AG10803 (cell line): ENCODE results near the gene ST7.

Source experiments
- DNase-seq: peaks from one replicate; pipeline ENCODE4 v3.0.0; 2010; ENCODE audit warnings: low read depth
- H3K4me3 ChIP-seq: 2 replicates; pipeline ENCODE4 v1.5.1; 2011; ENCODE audit warnings: mild to moderate bottlenecking, low read length, control low read depth
- CTCF ChIP-seq: conservative IDR thresholded peaks from 2 replicates; pipeline ENCODE4 v1.5.1; 2011; ENCODE audit warnings: mild to moderate bottlenecking, low read length, control low read depth, inconsistent platforms

The ST7 gene

GRCh38 chr7:117163101-117163500 is 209.8 kb downstream of the ST7 start:
- DNase-seq: no peak
- no peak overlapping the region for H3K4me3 ChIP-seq
- no peak for TF ChIP-seq CTCF

GRCh38 chr7:117164620-117165019 is 211.3 kb downstream of the ST7 start:
- peak; percentile 69 for DNase-seq

GRCh38 chr7:117165656-117166055 is 212.4 kb downstream of the ST7 start:
- no peak for DNase-seq
- no peak overlapping the region for H3K4me3 ChIP-seq
- TF ChIP-seq CTCF: no peak

More at GRCh38 chr7:117164620-117165019, 211.3 kb downstream of the ST7 start:
- no peak overlapping the region for H3K4me3 ChIP-seq
- no peak for TF ChIP-seq CTCF

- no peak for TF ChIP-seq CTCF
- no peak for DNase-seq
- no peak overlapping the region for H3K4me3 ChIP-seq
Measured at GRCh38 chr7:117169907-117170306, 216.6 kb downstream of the ST7 start.

- no peak overlapping the region for H3K4me3 ChIP-seq
- no peak for DNase-seq
- TF ChIP-seq CTCF: no peak
Measured at GRCh38 chr7:117171106-117171505, 217.8 kb downstream of the ST7 start.

- TF ChIP-seq CTCF: no peak
- no peak for DNase-seq
- H3K4me3 ChIP-seq: no peak overlapping the region
Measured at GRCh38 chr7:117172283-117172682, 219.0 kb downstream of the ST7 start.

GRCh38 chr7:117173035-117173770 is 219.9 kb downstream of the ST7 start:
- DNase-seq: peak; percentile 63
- H3K4me3 ChIP-seq: no peak overlapping the region
- no peak for TF ChIP-seq CTCF
